Measurements from ENCODE around the gene CRHBP. TPM values are rescaled to one million over a fixed set of nuclear protein-coding genes. Genes with fewer than 3 reads are reported as not detected.
"Not testable (repeated sequence)": the region's sequence is repeated elsewhere in the genome, so short reads cannot be mapped to it uniquely, and the experiment has no call there.

The CRHBP gene
- total RNA-seq, result not detected

DNA sequence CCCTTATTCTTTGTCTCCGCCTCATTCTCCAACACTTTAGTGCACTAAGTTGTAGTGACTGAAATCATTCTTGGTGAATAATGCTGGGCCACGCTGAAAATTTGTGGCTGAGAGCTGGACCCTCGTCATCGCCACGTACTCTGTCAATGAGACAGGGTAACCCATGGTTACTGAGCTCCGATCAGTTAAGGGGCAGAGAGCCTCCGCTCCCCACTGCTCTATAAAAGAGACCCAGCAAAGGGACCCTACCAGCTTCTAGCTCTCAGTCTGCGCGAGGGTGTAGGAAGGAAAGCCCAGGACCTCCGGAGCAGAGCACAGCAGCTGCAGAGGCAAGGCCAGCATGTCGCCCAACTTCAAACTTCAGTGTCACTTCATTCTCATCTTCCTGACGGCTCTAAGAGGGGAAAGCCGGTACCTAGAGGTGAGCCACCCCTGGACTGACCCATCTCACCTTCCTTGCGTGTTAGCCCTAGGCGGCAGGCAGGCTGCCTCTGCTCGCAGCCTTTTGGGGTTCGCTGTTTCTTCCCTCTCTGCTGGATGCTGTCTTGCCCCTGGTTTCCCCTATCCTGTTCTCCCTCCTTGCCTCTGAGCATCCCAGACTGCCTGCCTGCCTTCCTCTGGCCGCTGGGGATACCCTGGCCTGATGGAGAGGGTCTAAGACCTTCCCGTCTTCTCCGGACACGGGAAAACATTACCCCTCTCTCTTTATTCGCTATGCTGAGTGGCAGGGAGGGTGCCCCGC, at the start of gene CRHBP:
Gene CRHBP, plus strand, starts transcription at position 251 of the 742 bp plus-strand sequence. Its CDS starts 90 bp downstream, at position 341.
- Mint-ChIP-seq H3K9me3 (no peaks in the 10 kb centered on the region), H3K36me3 (no peaks in the 10 kb centered on the region), H3K27me3 (peaks cover 43% of the 10 kb centered on the region), H3K4me1 (ENCODE audit: low read depth) (peaks cover 8% of the 10 kb centered on the region), H3K27ac (no peak within 1 kb of the TSS), H3K4me3 (no peak within 1 kb of the TSS)
- no peak for DNase-seq
- POLR2A ChIA-PET, result no interaction called here
- intact Hi-C loops (cut with micrococcal nuclease), result no loop called here
- CTCF ChIA-PET, result no interaction called here

DNA sequence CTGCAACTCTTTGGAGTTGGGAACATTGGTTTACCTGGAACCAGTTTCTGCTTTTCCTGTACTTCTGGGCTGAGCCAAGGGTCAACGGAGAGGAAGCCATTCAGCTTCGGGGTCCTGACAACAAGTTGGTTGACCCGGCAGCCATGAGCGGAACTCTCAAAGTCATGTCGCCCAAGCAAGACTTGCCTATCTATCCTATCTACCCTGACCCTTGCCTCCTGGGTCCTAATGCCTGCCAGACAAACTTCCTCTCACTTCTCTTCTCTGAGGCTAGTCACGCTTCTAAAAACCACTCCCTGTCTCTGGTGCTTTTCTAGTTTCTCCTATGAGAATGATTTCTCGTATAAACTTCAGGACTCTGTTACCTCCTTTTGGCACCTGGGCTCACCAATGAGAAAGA, 44.7 kb upstream of the CRHBP start:
- ChIA-PET CTCF (interaction anchor here (0.6 kb wide), 1 partner anchor 117 kb away, joined by 3 read pairs; no protein-coding TSS in a partner anchor), POLR2A (no interaction called here)
- intact Hi-C loops (cut with micrococcal nuclease), result no loop called here
- H3K36me3 Mint-ChIP-seq, result peaks cover 2% of the 10 kb centered on the region
- no peaks in the 10 kb centered on the region for H3K4me1 Mint-ChIP-seq (ENCODE audit: low read depth)
- H3K9me3 Mint-ChIP-seq, result no peaks in the 10 kb centered on the region
- H3K4me3 Mint-ChIP-seq, result no peak overlapping the region
- no peak for DNase-seq
- no peaks in the 10 kb centered on the region for H3K27me3 Mint-ChIP-seq
- H3K27ac Mint-ChIP-seq, result no peak overlapping the region

- intact Hi-C loops (cut with micrococcal nuclease); H3K27me3 Mint-ChIP-seq; DNase-seq; H3K4me3 Mint-ChIP-seq; H3K27ac Mint-ChIP-seq; CTCF ChIA-PET; H3K9me3 Mint-ChIP-seq; H3K4me1 Mint-ChIP-seq (ENCODE audit: low read depth); POLR2A ChIA-PET: not testable (repeated sequence)
- H3K36me3 Mint-ChIP-seq, result peaks cover 11% of the 10 kb centered on the region
Observed at GRCh38 chr5:76910344-76910933, 42.4 kb upstream of the CRHBP start.

GRCh38 chr5:76914671-76915070, 38.2 kb upstream of the CRHBP start:
- intact Hi-C loops (cut with micrococcal nuclease); CTCF ChIA-PET; H3K36me3 Mint-ChIP-seq; H3K4me3 Mint-ChIP-seq; H3K4me1 Mint-ChIP-seq (ENCODE audit: low read depth); DNase-seq; H3K27me3 Mint-ChIP-seq; POLR2A ChIA-PET; H3K9me3 Mint-ChIP-seq; H3K27ac Mint-ChIP-seq: not testable (repeated sequence)

DNA sequence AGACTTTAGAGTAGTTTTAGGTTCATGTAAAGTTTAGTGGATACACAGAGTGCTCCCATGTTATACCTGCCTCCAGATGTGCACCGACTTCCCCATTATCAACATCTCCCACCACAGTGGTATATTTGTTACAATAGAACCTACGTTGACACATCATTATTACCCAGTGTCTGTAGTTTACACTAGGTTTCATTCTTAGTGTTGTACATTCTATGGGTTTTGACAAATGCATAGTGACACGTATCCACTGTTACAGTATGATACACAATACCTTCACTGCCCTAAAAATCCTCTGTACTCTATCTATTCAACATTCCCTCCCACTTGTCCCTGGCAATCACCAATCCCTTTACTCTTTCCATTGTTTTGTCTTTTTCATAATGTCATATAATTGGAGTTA, 34.3 kb upstream of the CRHBP start:
- Mint-ChIP-seq H3K4me3 (no peak overlapping the region), H3K27me3 (no peaks in the 10 kb centered on the region), H3K36me3 (peaks cover 8% of the 10 kb centered on the region), H3K27ac (no peak overlapping the region), H3K9me3 (peaks cover 7% of the 10 kb centered on the region), H3K4me1 (ENCODE audit: low read depth) (no peaks in the 10 kb centered on the region)
- POLR2A ChIA-PET, result no interaction called here
- CTCF ChIA-PET, result no interaction called here
- no peak for DNase-seq
- intact Hi-C loops (cut with micrococcal nuclease), result no loop called here

DNA sequence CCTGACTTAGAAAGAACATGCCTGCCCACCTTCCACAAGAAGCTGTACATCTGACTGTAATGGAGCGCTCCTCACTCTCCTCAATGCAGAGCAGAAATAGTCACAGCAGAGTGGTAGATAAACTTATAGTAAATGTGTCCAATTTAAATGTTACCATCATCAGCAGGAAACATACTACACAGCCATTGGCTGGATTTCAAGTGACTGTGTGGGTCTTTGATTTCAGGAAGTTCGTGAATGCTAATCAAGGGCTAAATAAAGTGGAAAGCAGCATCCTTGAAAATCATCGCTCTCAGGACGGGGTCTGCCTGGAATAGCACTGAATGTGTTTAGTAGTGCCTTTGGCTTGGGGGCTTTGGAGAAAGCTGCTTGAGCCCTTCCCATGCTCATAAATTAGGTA, 32.4 kb upstream of the CRHBP start:
- H3K27me3 Mint-ChIP-seq, result no peaks in the 10 kb centered on the region
- POLR2A ChIA-PET, result no interaction called here
- H3K27ac Mint-ChIP-seq, result no peak overlapping the region
- intact Hi-C loops (cut with micrococcal nuclease), result no loop called here
- no peak for DNase-seq
- CTCF ChIA-PET, result no interaction called here
- no peaks in the 10 kb centered on the region for H3K9me3 Mint-ChIP-seq
- no peaks in the 10 kb centered on the region for H3K4me1 Mint-ChIP-seq (ENCODE audit: low read depth)
- no peak overlapping the region for H3K4me3 Mint-ChIP-seq
- H3K36me3 Mint-ChIP-seq, result no peaks in the 10 kb centered on the region

- no peak overlapping the region for H3K27ac Mint-ChIP-seq
- no peak for DNase-seq
- H3K4me3 Mint-ChIP-seq, result no peak overlapping the region
- CTCF ChIA-PET, result no interaction called here
- H3K9me3 Mint-ChIP-seq, result no peaks in the 10 kb centered on the region
- intact Hi-C loops (cut with micrococcal nuclease), result no loop called here
- POLR2A ChIA-PET, result no interaction called here
- peaks cover 11% of the 10 kb centered on the region for H3K27me3 Mint-ChIP-seq
- no peaks in the 10 kb centered on the region for H3K4me1 Mint-ChIP-seq (ENCODE audit: low read depth)
- no peaks in the 10 kb centered on the region for H3K36me3 Mint-ChIP-seq
Observed at GRCh38 chr5:76926329-76927105, 26.3 kb upstream of the CRHBP start.

- no peaks in the 10 kb centered on the region for H3K36me3 Mint-ChIP-seq
- H3K27ac Mint-ChIP-seq, result no peak overlapping the region
- no peaks in the 10 kb centered on the region for H3K4me1 Mint-ChIP-seq (ENCODE audit: low read depth)
- DNase-seq, result no peak
- ChIA-PET POLR2A (no interaction called here), CTCF (no interaction called here)
- no peak overlapping the region for H3K4me3 Mint-ChIP-seq
- no peaks in the 10 kb centered on the region for H3K9me3 Mint-ChIP-seq
- H3K27me3 Mint-ChIP-seq, result peaks cover 11% of the 10 kb centered on the region
- intact Hi-C loops (cut with micrococcal nuclease), result no loop called here
Observed at GRCh38 chr5:76927961-76928360, 24.9 kb upstream of the CRHBP start.

DNA sequence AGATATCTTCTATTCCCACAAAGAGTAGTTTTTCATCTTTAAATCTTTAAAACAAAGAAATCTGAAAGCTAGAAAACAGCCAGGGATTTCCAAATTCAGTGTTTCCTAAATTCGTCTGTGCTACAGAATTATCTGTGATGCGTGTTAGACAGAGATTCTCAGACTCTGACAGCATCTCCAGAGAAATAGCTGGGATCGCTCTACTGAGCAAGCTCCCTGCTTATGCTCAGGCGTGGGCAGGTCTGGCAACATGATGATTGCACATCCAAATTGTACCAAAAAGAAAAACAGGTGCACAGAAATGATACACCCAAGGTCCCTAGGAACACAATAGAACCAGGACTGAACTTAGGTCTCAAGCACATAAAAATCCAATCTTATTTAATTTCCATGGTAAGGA, 22.8 kb upstream of the CRHBP start:
- POLR2A ChIA-PET, result interaction anchor here (0.7 kb wide), 1 partner anchor 1704 kb away, joined by 4 read pairs; no protein-coding TSS in a partner anchor

GRCh38 chr5:76938177-76938576, 14.7 kb upstream of the CRHBP start:
- peaks cover 3% of the 10 kb centered on the region for H3K4me1 Mint-ChIP-seq (ENCODE audit: low read depth)
- DNase-seq, result no peak
- CTCF ChIA-PET, result no interaction called here
- peaks cover 2% of the 10 kb centered on the region for H3K9me3 Mint-ChIP-seq
- H3K4me3 Mint-ChIP-seq, result no peak overlapping the region
- no peaks in the 10 kb centered on the region for H3K36me3 Mint-ChIP-seq
- H3K27me3 Mint-ChIP-seq, result peaks cover 4% of the 10 kb centered on the region
- no peak overlapping the region for H3K27ac Mint-ChIP-seq
- intact Hi-C loops (cut with micrococcal nuclease), result no loop called here
- POLR2A ChIA-PET, result no interaction called here

More for the DNA sequence above, 22.8 kb upstream of the CRHBP start:
- H3K4me3 Mint-ChIP-seq, result no peak overlapping the region
- H3K9me3 Mint-ChIP-seq, result no peaks in the 10 kb centered on the region
- CTCF ChIA-PET, result interaction anchor here (0.6 kb wide), 1 partner anchor 1436 kb away, joined by 3 read pairs; no protein-coding TSS in a partner anchor
- intact Hi-C loops (cut with micrococcal nuclease), result no loop called here
- no peaks in the 10 kb centered on the region for H3K36me3 Mint-ChIP-seq
- H3K27ac Mint-ChIP-seq, result no peak overlapping the region
- no peak for DNase-seq
- H3K4me1 Mint-ChIP-seq (ENCODE audit: low read depth), result no peaks in the 10 kb centered on the region
- peaks cover 15% of the 10 kb centered on the region for H3K27me3 Mint-ChIP-seq

DNA sequence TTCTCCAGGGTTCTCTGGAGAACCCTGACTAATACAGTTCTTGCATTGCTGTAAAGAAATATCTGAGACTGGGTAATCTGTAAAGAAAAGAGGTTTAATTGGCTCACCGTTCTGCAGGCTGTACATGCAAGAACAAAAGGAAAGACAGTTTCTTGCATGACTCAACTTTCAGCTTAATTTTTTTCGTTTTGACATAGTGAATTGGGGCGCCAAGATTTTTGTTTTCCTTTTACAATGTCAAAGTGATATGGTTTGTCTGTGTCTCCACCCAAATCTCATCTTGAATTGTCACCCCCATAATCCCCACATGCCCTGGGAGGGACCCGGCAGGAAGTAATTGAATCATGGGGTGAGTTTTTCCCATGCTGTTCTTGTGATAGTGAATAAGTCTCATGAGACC, 11.8 kb upstream of the CRHBP start:
- ChIA-PET CTCF (no interaction called here), POLR2A (no interaction called here)
- peaks cover 2% of the 10 kb centered on the region for H3K9me3 Mint-ChIP-seq
- intact Hi-C loops (cut with micrococcal nuclease), result no loop called here
- no peak overlapping the region for H3K27ac Mint-ChIP-seq
- peaks cover 2% of the 10 kb centered on the region for H3K27me3 Mint-ChIP-seq
- DNase-seq, result no peak
- H3K36me3 Mint-ChIP-seq, result no peaks in the 10 kb centered on the region
- H3K4me3 Mint-ChIP-seq, result no peak overlapping the region
- peaks cover 3% of the 10 kb centered on the region for H3K4me1 Mint-ChIP-seq (ENCODE audit: low read depth)

DNA sequence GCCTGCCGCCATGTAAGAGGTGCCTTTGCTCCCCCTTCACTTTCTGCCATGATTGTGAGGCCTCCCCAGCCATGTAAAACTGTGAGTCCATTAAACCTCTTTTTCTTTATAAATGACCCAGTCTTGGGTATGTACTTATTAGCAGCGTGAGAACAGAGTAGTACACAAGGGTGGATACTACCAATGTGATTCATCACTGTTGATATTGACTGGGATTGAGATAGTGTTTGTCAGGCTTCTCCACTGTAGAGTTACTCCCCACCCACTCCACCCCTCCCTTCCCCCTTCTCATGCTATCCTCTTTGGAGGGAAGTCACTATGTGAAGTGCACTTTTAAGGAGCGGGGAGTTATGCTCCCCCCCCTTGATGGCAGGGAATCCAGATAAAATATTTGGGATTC, 11.4 kb upstream of the CRHBP start:
- intact Hi-C loops (cut with micrococcal nuclease), result no loop called here
- H3K4me3 Mint-ChIP-seq, result no peak overlapping the region
- no peak overlapping the region for H3K27ac Mint-ChIP-seq
- ChIA-PET CTCF (no interaction called here), POLR2A (no interaction called here)
- H3K36me3 Mint-ChIP-seq, result no peaks in the 10 kb centered on the region
- H3K27me3 Mint-ChIP-seq, result peaks cover 2% of the 10 kb centered on the region
- DNase-seq, result no peak
- H3K4me1 Mint-ChIP-seq (ENCODE audit: low read depth), result peaks cover 3% of the 10 kb centered on the region
- peaks cover 2% of the 10 kb centered on the region for H3K9me3 Mint-ChIP-seq
